ENCODE results near the gene CHST15. TPM values are rescaled to one million over a fixed set of nuclear protein-coding genes. Genes with fewer than 3 reads are reported as not detected.
A peak's percentile ranks its signal among the peaks of the same experiment; 100 is the strongest.

Gene CHST15
- total and polyA plus RNA-seq, 2 of the 13 experiments (the other 11 are each of a cell fraction or from before 2014, with no cell fraction given): 1.4 to 94.7 TPM

- TF ChIP-seq ZNF143 (CRISPR knock-in tag; IDR thresholded peaks at IDR 0.05) (no peak), PHF20 (CRISPR knock-in tag; IDR thresholded peaks at IDR 0.05) (no peak), NCOA5 (CRISPR knock-in tag; IDR thresholded peaks at IDR 0.05) (no peak), NR2F1 (CRISPR knock-in tag; IDR thresholded peaks at IDR 0.05) (peak in 1 of 2 experiments; percentile 31; a peak in 2 of 4 replicates), MED13 (CRISPR knock-in tag; IDR thresholded peaks at IDR 0.05) (no peak), ZNF484 (CRISPR knock-in tag; IDR thresholded peaks at IDR 0.05; ENCODE audit: borderline replicate concordance, low read depth) (no peak), ZNF678 (CRISPR knock-in tag; IDR thresholded peaks at IDR 0.05) (no peak), ZFX (CRISPR knock-in tag; IDR thresholded peaks at IDR 0.05; ENCODE audit: low read depth) (peak; percentile 40), SIX1 (CRISPR knock-in tag; IDR thresholded peaks at IDR 0.05; ENCODE audit: borderline replicate concordance) (peak; percentile 81; the same call in 1 of the 2 replicates), RXRB (CRISPR knock-in tag; IDR thresholded peaks at IDR 0.05; ENCODE audit: borderline replicate concordance) (peak; percentile 91), ZNF687 (CRISPR knock-in tag; IDR thresholded peaks at IDR 0.05) (peak; percentile 95), TAF1 (CRISPR knock-in tag; IDR thresholded peaks at IDR 0.05) (no peak)
- TF ChIP-seq, protein P1, sequence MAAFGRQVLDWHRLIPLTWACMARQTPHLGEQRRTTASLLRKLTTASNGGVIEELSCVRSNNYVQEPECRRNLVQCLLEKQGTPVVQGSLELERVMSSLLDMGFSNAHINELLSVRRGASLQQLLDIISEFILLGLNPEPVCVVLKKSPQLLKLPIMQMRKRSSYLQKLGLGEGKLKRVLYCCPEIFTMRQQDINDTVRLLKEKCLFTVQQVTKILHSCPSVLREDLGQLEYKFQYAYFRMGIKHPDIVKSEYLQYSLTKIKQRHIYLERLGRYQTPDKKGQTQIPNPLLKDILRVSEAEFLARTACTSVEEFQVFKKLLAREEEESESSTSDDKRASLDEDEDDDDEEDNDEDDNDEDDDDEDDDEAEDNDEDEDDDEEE (CRISPR knock-in tag; IDR thresholded peaks at IDR 0.05): no peak
- TF ChIP-seq, protein P2, sequence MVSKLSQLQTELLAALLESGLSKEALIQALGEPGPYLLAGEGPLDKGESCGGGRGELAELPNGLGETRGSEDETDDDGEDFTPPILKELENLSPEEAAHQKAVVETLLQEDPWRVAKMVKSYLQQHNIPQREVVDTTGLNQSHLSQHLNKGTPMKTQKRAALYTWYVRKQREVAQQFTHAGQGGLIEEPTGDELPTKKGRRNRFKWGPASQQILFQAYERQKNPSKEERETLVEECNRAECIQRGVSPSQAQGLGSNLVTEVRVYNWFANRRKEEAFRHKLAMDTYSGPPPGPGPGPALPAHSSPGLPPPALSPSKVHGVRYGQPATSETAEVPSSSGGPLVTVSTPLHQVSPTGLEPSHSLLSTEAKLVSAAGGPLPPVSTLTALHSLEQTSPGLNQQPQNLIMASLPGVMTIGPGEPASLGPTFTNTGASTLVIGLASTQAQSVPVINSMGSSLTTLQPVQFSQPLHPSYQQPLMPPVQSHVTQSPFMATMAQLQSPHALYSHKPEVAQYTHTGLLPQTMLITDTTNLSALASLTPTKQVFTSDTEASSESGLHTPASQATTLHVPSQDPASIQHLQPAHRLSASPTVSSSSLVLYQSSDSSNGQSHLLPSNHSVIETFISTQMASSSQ (IDR thresholded peaks at IDR 0.05; ENCODE audit: low read depth): peak; percentile 40; the same call in 1 of the 2 replicates
- TF ChIP-seq, protein P2 (CRISPR knock-in tag; IDR thresholded peaks at IDR 0.05; ENCODE audit: borderline replicate concordance): no peak
- TF ChIP-seq, protein P3, sequence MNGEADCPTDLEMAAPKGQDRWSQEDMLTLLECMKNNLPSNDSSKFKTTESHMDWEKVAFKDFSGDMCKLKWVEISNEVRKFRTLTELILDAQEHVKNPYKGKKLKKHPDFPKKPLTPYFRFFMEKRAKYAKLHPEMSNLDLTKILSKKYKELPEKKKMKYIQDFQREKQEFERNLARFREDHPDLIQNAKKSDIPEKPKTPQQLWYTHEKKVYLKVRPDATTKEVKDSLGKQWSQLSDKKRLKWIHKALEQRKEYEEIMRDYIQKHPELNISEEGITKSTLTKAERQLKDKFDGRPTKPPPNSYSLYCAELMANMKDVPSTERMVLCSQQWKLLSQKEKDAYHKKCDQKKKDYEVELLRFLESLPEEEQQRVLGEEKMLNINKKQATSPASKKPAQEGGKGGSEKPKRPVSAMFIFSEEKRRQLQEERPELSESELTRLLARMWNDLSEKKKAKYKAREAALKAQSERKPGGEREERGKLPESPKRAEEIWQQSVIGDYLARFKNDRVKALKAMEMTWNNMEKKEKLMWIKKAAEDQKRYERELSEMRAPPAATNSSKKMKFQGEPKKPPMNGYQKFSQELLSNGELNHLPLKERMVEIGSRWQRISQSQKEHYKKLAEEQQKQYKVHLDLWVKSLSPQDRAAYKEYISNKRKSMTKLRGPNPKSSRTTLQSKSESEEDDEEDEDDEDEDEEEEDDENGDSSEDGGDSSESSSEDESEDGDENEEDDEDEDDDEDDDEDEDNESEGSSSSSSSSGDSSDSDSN (CRISPR knock-in tag; IDR thresholded peaks at IDR 0.05): no peak
These were observed 44.8 kb downstream of the CHST15 start (continued) for GRCh38 chr10:124048371-124049290.

All from HepG2 (cell line).